ENCODE measurements around the gene DMD. TPM values are rescaled to one million over a fixed set of nuclear protein-coding genes. Genes with fewer than 3 reads are reported as not detected.

Gene DMD
- total and polyA plus RNA-seq, 2 of the 8 experiments (the other 6 are each of a cell fraction or from before 2014, with no cell fraction given), result 4.8 to 7.4 TPM

DNA sequence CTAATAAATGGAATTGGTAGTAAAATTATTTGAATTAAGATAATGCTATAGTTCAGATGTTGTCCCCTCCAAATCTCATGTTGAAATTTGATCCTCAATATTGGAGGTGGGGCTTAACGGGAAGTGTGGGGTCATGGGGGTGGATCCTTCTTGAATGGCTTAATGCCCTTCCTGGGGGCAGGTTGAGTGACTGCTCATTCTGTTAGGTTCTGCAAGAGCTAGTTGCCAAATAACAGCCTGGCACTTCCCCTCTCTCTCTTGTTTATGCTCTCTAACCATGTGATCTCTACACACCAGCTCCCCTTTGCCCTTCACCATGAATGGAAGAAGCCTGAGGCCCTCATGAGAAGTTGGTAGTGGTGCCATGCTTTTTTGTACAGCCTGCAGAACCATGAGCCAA lies 1414.7 kb downstream of the DMD start:
- Histone ChIP-seq H4K8ac (ENCODE audit: extremely low read depth, insufficient read depth, low read length) (no peak overlapping the region), H3K14ac (ENCODE audit: insufficient read length) (no peak overlapping the region), H3K79me1 (ENCODE audit: low read depth, low read length) (no peaks in the 10 kb centered on the region), H3K79me2 (ENCODE audit: control insufficient read depth in 1 of 2, insufficient read depth in 2 of 2, low read length in 2 of 2) (no peaks in the 10 kb centered on the region), H3K4me3 (ENCODE audit: extremely low read depth in 1 of 4, insufficient read depth in 2 of 4, low read depth in 3 of 4, low read length in 4 of 4) (no peak overlapping the region), H2AK5ac (ENCODE audit: low read depth, low read length) (no peak overlapping the region), H3K4me2 (ENCODE audit: insufficient read depth in 1 of 2, low read depth in 2 of 2, low read length in 2 of 2) (no peak overlapping the region), H3K23ac (ENCODE audit: insufficient read length) (no peak overlapping the region), H3K36me3 (ENCODE audit: control insufficient read depth in 2 of 4, insufficient read depth in 4 of 4, low read length in 3 of 4) (no peaks in the 10 kb centered on the region), H2BK120ac (replicated peaks; ENCODE audit: low read depth, low read length) (no peak overlapping the region), H3K4me1 (replicated peaks in 1 of 4; ENCODE audit: control insufficient read depth in 3 of 4, insufficient read depth in 4 of 4, low read length in 3 of 4) (no peaks in the 10 kb centered on the region), H2BK5ac (ENCODE audit: low read depth, low read length) (no peak overlapping the region), H4K5ac (ENCODE audit: insufficient read length, low read depth, low read length) (no peak overlapping the region), H3K27ac (ENCODE audit: low read depth, low read length) (no peak overlapping the region), H2BK15ac (ENCODE audit: low read length) (no peak overlapping the region), H2AFZ (ENCODE audit: low read length) (no peak overlapping the region), H4K20me1 (replicated peaks in 1 of 2; ENCODE audit: control insufficient read depth in 1 of 2, insufficient read depth in 2 of 2, low read length in 2 of 2) (no peaks in the 10 kb centered on the region), H2BK20ac (ENCODE audit: low read length) (no peak overlapping the region), H2BK12ac (ENCODE audit: low read depth, low read length) (no peak overlapping the region), H3K27me3 (replicated peaks in 1 of 4; ENCODE audit: control insufficient read depth in 3 of 4, extremely low read depth in 1 of 4, insufficient read depth in 3 of 4, low read length in 3 of 4) (no peaks in the 10 kb centered on the region), H3K56ac (replicated peaks; ENCODE audit: insufficient read length, low read depth, low read length) (no peak overlapping the region), H3K18ac (ENCODE audit: extremely low read depth, low read length) (no peak overlapping the region), H3K4ac (replicated peaks; ENCODE audit: insufficient read length, low read depth, low read length) (no peak overlapping the region), H3K23me2 (ENCODE audit: low read depth, low read length) (no peaks in the 10 kb centered on the region), H3K9ac (replicated peaks in 1 of 4; ENCODE audit: extremely low read depth in 1 of 4, low read depth in 3 of 4, low read length in 3 of 4) (no peak overlapping the region), H3K9me3 (ENCODE audit: insufficient read depth in 2 of 2, low read depth in 1 of 2, low read length in 1 of 2) (no peaks in the 10 kb centered on the region), H4K91ac (replicated peaks; ENCODE audit: insufficient read length, low read length) (no peak overlapping the region)
- WGBS, 2 experiments (ENCODE audit: extremely low coverage in 1 of 2, insufficient coverage in 1 of 2, insufficient read length in 1 of 2, insufficient replicate concordance in 2 of 2, low coverage in 1 of 2, low lambda C conversion rate in 2 of 2, missing lambda C conversion rate in 1 of 2), result 100% methylated on average over 1 of the region's 1 CpG; no CpG with 5 or more reads in 1 of the 2 experiments
- CTCF ChIA-PET (ENCODE audit: partially characterized antibody), result no interaction called here
- POLR2A ChIA-PET (ENCODE audit: partially characterized antibody), result no interaction called here
- no peak for FAIRE-seq
- no peak for DNase-seq (ENCODE audit: low read depth in 1 of 2, low spot score in 2 of 2)
- TF ChIP-seq TAF7 (optimal IDR thresholded peaks at IDR 0.05; ENCODE audit: borderline replicate concordance, low read depth, low read length), result no peak
- no peak for TF ChIP-seq RXRA (IDR thresholded peaks at IDR 0.05; ENCODE audit: insufficient read depth, low read depth, low read length)
- no peak for TF ChIP-seq TAF1 (IDR thresholded peaks at IDR 0.05; ENCODE audit: low read depth, low read length)
- no peak for TF ChIP-seq SAP30 (IDR thresholded peaks at IDR 0.05; ENCODE audit: insufficient read depth, insufficient replicate concordance, low read length)

All from H1 (cell line).